ENCODE data around the gene CFAP43. TPM values are rescaled to one million over a fixed set of nuclear protein-coding genes. Genes with fewer than 3 reads are reported as not detected.

CFAP43 gene
- total and polyA plus RNA-seq, 9 of the 15 experiments (the other 6 are each of a cell fraction or from before 2014, with no cell fraction given), result 0.07 to 0.86 (median 0.11) TPM; not detected in 1

GRCh38 chr10:104121485-104122224 lies 110.5 kb downstream of the CFAP43 start, which contains the start of gene SFR1 (continued):
- TF ChIP-seq, protein P1, sequence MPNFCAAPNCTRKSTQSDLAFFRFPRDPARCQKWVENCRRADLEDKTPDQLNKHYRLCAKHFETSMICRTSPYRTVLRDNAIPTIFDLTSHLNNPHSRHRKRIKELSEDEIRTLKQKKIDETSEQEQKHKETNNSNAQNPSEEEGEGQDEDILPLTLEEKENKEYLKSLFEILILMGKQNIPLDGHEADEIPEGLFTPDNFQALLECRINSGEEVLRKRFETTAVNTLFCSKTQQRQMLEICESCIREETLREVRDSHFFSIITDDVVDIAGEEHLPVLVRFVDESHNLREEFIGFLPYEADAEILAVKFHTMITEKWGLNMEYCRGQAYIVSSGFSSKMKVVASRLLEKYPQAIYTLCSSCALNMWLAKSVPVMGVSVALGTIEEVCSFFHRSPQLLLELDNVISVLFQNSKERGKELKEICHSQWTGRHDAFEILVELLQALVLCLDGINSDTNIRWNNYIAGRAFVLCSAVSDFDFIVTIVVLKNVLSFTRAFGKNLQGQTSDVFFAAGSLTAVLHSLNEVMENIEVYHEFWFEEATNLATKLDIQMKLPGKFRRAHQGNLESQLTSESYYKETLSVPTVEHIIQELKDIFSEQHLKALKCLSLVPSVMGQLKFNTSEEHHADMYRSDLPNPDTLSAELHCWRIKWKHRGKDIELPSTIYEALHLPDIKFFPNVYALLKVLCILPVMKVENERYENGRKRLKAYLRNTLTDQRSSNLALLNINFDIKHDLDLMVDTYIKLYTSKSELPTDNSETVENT (CRISPR knock-in tag; IDR thresholded peaks at IDR 0.05), result no peak
- TF ChIP-seq POLR2B (IDR thresholded peaks at IDR 0.05; ENCODE audit: low read depth, partially characterized antibody), result peak; percentile 77
- no peak for TF ChIP-seq FOXA3 (CRISPR knock-in tag; conservative IDR thresholded peaks at IDR 0.05 in 1 of 2, IDR thresholded peaks at IDR 0.05 in 1 of 2)
- TF ChIP-seq NR2C1 (IDR thresholded peaks at IDR 0.05), result no peak
- no peak for TF ChIP-seq NR2C1 (tag; IDR thresholded peaks at IDR 0.05)
- TF ChIP-seq ZFX (CRISPR knock-in tag; IDR thresholded peaks at IDR 0.05), result peak; percentile 58
- no peak for TF ChIP-seq ZNF277 (CRISPR knock-in tag; IDR thresholded peaks at IDR 0.05; ENCODE audit: borderline replicate concordance)
- TF ChIP-seq PHF21A (IDR thresholded peaks at IDR 0.05; ENCODE audit: borderline replicate concordance, low read depth), result no peak
- TF ChIP-seq ILK (tag; IDR thresholded peaks at IDR 0.05; ENCODE audit: borderline replicate concordance, low read depth), result no peak
- TF ChIP-seq HNRNPUL1 (IDR thresholded peaks at IDR 0.05; ENCODE audit: low read length), result no peak
- no peak for TF ChIP-seq FOXJ3 (CRISPR knock-in tag; IDR thresholded peaks at IDR 0.05)
- TF ChIP-seq ZNF3 (CRISPR knock-in tag; IDR thresholded peaks at IDR 0.05), result no peak
- no peak for TF ChIP-seq BCL6 (CRISPR knock-in tag; IDR thresholded peaks at IDR 0.05)
- no peak for TF ChIP-seq CAMTA2 (CRISPR knock-in tag; conservative IDR thresholded peaks at IDR 0.05)
- TF ChIP-seq ARID1B (IDR thresholded peaks at IDR 0.05), result no peak
- no peak for TF ChIP-seq RNF219 (CRISPR knock-in tag; IDR thresholded peaks at IDR 0.05)
- TF ChIP-seq ZNF431 (CRISPR knock-in tag; IDR thresholded peaks at IDR 0.05), result peak; percentile 62; the same call in 1 of the 2 replicates
- TF ChIP-seq BRF2 (IDR thresholded peaks at IDR 0.05; ENCODE audit: borderline replicate concordance, insufficient read depth, insufficient read length), result no peak
- peak; percentile 57; the same call in 1 of the 2 replicates for TF ChIP-seq C11orf30 (IDR thresholded peaks at IDR 0.05; ENCODE audit: low read depth)
- no peak for TF ChIP-seq EHMT2 (IDR thresholded peaks at IDR 0.05)
- TF ChIP-seq RBM22 (IDR thresholded peaks at IDR 0.05; ENCODE audit: low read depth, low read length, poor library complexity, severe bottlenecking), result no peak
- no peak for TF ChIP-seq SLC30A9 (CRISPR knock-in tag; IDR thresholded peaks at IDR 0.05)
- TF ChIP-seq RNF2 (IDR thresholded peaks at IDR 0.05), result no peak; the same call in 1 of the 2 replicates
